Measurements from ENCODE around the gene GYS1. TPM values are rescaled to one million over a fixed set of nuclear protein-coding genes. Genes with fewer than 3 reads are reported as not detected.

Gene GYS1
- total RNA-seq, 4 donors from 2014 or later: 16.4 to 33.3 (median 20.5) TPM

DNA sequence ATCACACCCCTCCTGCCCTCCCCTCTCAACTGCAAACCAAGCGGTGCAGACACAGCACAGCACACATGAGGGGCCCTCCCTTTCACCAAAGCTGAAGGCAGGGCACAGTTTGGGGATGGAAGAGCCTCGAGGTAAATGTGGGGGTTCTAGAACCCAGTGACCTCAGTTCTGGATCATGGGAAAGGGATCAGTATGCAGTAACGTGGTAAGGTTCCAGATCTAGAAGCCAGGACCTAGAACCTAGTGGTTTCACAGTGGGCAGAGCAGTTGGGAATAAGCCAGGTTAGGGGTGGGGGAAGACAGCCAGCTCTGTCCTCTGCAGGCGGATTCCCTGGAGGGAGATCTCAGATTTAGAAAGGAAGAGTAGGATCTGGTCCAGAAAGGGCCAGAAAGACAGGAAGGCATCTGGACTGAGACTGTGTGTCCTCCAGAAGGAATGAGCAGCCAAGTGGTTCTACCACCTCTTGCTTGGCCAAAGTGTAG, 24.9 kb downstream of the GYS1 start:
- 49 to 53% methylated on average over 4 of the region's 4 CpGs for WGBS, 2 donors
- intact Hi-C loops (cut with DNase I; ENCODE audit: low total_unique reads): no loop called here
- TF ChIP-seq, protein P1, sequence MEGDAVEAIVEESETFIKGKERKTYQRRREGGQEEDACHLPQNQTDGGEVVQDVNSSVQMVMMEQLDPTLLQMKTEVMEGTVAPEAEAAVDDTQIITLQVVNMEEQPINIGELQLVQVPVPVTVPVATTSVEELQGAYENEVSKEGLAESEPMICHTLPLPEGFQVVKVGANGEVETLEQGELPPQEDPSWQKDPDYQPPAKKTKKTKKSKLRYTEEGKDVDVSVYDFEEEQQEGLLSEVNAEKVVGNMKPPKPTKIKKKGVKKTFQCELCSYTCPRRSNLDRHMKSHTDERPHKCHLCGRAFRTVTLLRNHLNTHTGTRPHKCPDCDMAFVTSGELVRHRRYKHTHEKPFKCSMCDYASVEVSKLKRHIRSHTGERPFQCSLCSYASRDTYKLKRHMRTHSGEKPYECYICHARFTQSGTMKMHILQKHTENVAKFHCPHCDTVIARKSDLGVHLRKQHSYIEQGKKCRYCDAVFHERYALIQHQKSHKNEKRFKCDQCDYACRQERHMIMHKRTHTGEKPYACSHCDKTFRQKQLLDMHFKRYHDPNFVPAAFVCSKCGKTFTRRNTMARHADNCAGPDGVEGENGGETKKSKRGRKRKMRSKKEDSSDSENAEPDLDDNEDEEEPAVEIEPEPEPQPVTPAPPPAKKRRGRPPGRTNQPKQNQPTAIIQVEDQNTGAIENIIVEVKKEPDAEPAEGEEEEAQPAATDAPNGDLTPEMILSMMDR (IDR thresholded peaks at IDR 0.05): no peak
- no peak for TF ChIP-seq POLR2A (IDR thresholded peaks at IDR 0.05)
- DNase-seq (ENCODE audit: low spot score in 2 of 2): no peak
- no peak overlapping the region for H3K4me3 ChIP-seq (ENCODE audit: low read depth, poor library complexity, severe bottlenecking)

DNA sequence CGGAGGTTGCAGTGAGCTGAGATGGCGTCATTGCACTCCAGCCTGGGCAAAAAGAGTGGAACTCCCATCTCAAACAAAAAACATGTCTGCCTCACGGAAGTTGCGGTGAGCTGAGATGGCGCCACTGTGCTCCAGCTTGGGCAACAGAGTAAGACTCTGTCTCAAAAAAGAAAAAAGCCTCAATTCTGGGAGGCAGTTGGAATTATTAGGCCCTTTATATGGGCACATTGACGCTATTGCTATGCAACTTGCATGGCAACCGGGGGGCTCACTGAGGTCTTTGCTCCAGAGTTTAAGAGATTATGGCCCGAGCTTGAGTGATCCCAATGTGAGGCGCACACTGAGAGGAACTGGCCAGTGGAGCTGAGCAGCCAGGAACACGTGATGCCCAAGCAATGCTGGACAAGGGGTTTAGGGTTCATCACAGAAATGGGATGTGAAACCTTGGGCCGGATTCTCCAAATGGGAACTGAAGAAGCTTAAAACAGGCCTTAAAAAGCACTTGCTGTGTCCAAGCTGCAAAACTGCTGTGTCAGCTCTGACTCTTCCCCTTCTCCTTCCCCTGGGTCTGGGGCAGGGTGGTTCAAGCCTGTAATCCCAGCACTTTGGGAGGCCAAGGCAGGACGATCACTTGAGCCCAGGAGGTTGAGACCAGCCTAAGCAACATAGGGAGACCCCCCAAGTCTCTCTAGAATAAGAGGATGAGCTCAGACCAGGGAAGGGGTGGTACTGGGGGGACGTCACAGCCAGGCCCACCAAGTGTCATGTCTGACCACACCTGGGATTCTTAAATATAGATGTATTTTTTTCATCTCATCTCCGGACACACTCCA, 25.5 kb downstream of the GYS1 start:
- H3K4me3 ChIP-seq (ENCODE audit: low read depth, poor library complexity, severe bottlenecking): no peak overlapping the region

DNA sequence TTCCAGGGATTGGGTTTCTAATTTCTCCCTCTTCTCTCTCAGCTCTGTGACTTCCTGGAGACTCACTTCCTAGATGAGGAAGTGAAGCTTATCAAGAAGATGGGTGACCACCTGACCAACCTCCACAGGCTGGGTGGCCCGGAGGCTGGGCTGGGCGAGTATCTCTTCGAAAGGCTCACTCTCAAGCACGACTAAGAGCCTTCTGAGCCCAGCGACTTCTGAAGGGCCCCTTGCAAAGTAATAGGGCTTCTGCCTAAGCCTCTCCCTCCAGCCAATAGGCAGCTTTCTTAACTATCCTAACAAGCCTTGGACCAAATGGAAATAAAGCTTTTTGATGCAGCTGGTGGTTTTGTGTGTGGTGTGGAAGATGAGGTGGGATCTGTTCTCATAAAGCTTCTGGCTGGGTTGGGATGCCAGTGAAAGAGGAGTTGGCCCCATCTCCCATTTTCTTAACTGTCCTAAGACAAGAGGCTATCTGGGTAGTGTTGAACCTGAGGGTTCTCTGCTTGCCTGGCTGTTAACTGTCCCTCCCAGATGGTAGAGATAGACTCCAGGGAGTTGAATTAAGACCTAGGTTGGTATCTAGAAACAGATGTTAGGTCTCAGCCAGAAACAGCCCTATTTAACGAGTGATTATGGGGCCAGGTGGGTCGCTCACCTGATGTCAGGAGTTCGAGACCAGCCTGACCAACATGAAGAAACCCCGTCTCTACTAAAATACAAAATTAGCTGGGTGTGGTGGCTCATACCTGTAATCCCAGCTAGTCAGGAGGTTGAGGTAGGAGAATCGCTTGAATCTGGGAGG, 26.4 kb downstream of the GYS1 start:
- TF ChIP-seq, protein P1 (IDR thresholded peaks at IDR 0.05): no peak
- no peak for TF ChIP-seq POLR2A (IDR thresholded peaks at IDR 0.05)
- H3K4me3 ChIP-seq (ENCODE audit: low read depth, poor library complexity, severe bottlenecking): peak overlapping the region; percentile 80
- WGBS, 2 donors: 84 to 85% methylated on average over 10 of the region's 10 CpGs
- intact Hi-C loops (cut with DNase I; ENCODE audit: low total_unique reads): no loop called here
- DNase-seq (ENCODE audit: low spot score in 2 of 2): no peak

More for the DNA sequence above, 25.5 kb downstream of the GYS1 start:
- intact Hi-C loops (cut with DNase I; ENCODE audit: low total_unique reads): no loop called here
- WGBS, 2 donors: 67 to 75% methylated on average over 14 of the region's 14 CpGs
- no peak for DNase-seq (ENCODE audit: low spot score in 2 of 2)
- no peak for TF ChIP-seq POLR2A (IDR thresholded peaks at IDR 0.05)
- TF ChIP-seq, protein P1 (IDR thresholded peaks at IDR 0.05): no peak

DNA sequence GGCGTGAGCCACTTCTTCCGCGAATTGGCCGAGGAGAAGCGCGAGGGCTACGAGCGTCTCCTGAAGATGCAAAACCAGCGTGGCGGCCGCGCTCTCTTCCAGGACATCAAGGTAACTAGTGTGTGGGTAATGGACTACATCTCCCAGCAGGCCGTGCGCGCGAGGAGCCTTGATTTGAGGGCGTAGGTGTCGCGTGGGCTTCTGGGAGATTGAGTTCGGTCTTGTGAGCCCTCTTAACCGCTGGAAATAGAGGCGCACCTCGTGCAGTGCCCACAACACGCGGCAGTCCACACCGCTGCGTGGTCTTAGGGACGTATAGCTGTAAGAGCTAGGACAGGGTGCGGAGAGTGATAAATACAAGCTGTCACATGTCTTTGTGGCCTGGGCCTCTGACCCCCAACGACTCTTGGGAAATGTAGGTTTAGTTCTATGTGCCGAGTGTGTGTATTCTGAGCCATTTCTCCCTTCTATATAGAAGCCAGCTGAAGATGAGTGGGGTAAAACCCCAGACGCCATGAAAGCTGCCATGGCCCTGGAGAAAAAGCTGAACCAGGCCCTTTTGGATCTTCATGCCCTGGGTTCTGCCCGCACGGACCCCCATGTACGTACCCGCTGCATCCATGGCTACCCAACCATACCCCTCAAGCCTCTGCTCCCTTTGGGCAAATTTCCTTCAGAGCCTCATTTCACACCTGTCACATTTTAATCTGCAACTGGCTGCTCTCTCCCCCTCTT, 27.1 kb downstream of the GYS1 start:
- WGBS, 2 donors: 10 to 12% methylated on average over 36 of the region's 36 CpGs

More for the DNA sequence above, 27.1 kb downstream of the GYS1 start:
- intact Hi-C loops (cut with DNase I; ENCODE audit: low total_unique reads): no loop called here
- TF ChIP-seq, protein P1 (IDR thresholded peaks at IDR 0.05): no peak
- no peak for TF ChIP-seq POLR2A (IDR thresholded peaks at IDR 0.05)
- peak overlapping the region; percentile 80 for H3K4me3 ChIP-seq (ENCODE audit: low read depth, poor library complexity, severe bottlenecking)
- peak; percentile 90 to 97 for DNase-seq (ENCODE audit: low spot score in 2 of 2)

All from lower leg skin (tissue), 4 donors.